Adrenal gland (tissue), 12 donors: ENCODE measurements around the gene TDRD9. TPM values are rescaled to one million over a fixed set of nuclear protein-coding genes. Genes with fewer than 3 reads are reported as not detected.
A peak's percentile ranks its signal among the peaks of the same experiment; 100 is the strongest.

Experiments used
- DNase-seq, 7 donors: peaks; one replicate each; pipeline ENCODE4 v3.0.0-alpha.2; 2019 to 2020
- H3K27ac ChIP-seq, 5 donors: fragments of 200-600 bp; sonication (generic) in 4 of 5; 1 replicate in 3 of 5; 2 replicates in 2 of 5; pipeline versions ENCODE4 v1.5.1 to v1.8.0; 2016 to 2020; ENCODE audit warnings: mild to moderate bottlenecking in 1 of 5
- H3K27me3 ChIP-seq: fragments of 200-600 bp; 2 replicates; pipeline ENCODE4 v1.8.0; 2021
- H3K36me3 ChIP-seq, 2 donors: fragments of 200-600 bp; replicated peaks in 1 of 2; 1 replicate in 1 of 2; 2 replicates in 1 of 2; pipeline versions ENCODE4 v1.5.1 to v1.8.0; 2018 to 2022
- H3K4me1 ChIP-seq, 2 donors: fragments of 200-600 bp; replicated peaks in 1 of 2; 1 replicate in 1 of 2; 2 replicates in 1 of 2; pipeline versions ENCODE4 v1.5.1 to v1.8.0; 2018 to 2021
- H3K4me3 ChIP-seq, 4 donors: fragments of 200-600 bp; sonication (generic) in 3 of 4; one replicate each; pipeline ENCODE4 v1.5.1; 2016 to 2018
- H3K9me3 ChIP-seq, 3 donors: fragments of 200-600 bp; sonication (generic) in 1 of 3; replicated peaks in 1 of 3; 1 replicate in 2 of 3; 2 replicates in 1 of 3; pipeline versions ENCODE4 v1.5.1 to v1.8.0; 2016 to 2021
- POLR2A ChIP-seq, 2 donors: fragments of 450-650 bp; IDR thresholded peaks; one replicate each; pipeline ENCODE4 v1.6.1; 2017; ENCODE audit warnings: antibody characterized with exemption in 2 of 2, mild to moderate bottlenecking in 2 of 2, moderate library complexity in 1 of 2
- WGBS, 4 donors: extraction: QIAGEN DNeasy Blood & Tissue Kit in 2 of 4; methylation state at CpG; one replicate each; pipeline versions ENCODE4 v1.1.5 to v1.1.7; 2013 to 2017; 5-methylcytosine and 5-hydroxymethylcytosine counted together
- intact Hi-C, 2 donors: fragments of 100-400 bp; cut with DNase I; formaldehyde crosslinking; loops; one replicate each; pipeline versions ENCODE4 v1.14.1 to v1.15.0; 2022 to 2023
- polyA plus RNA-seq, 3 donors: library from polyadenylated mRNA; stranded (reverse); fragments of 200-250 nt in 2 of 3; fragments of 350-450 nt in 1 of 3; fragmentation: Illumina TruSeq in 1 of 3; extraction: RNeasy Lipid Tissue Mini Kit (QIAGEN cat#74804) in 1 of 3; gene quantifications; one replicate each; pipeline ENCODE4 v1.2.3, GENCODE V29; 2013 to 2014
- total RNA-seq, 9 donors: library from RNA; depleted of rRNA in 4 of 9; stranded (reverse); fragments of >200 nt in 4 of 9; fragments of 120-200 nt in 1 of 9; fragmentation: NEBNext Ultra II Directional in 1 of 9; extraction: Animal tissue kit (Norgen Biotek cat#: 25700) in 1 of 9; gene quantifications; one replicate each; pipeline versions ENCODE4 v1.1.0 to v1.2.4, GENCODE V29; 2013 to 2023
- TF ChIP-seq, protein P1 (sequence below), 6 experiments: fragments of 450-650 bp in 4 of 6; fragments of 200-600 bp in 2 of 6; sonication (generic) in 1 of 6; IDR thresholded peaks; 1 replicate in 5 of 6; 2 replicates in 1 of 6; pipeline versions ENCODE4 v1.5.1 to v1.8.0; 2016 to 2021; ENCODE audit warnings: antibody characterized with exemption in 6 of 6, mild to moderate bottlenecking in 2 of 6, moderate library complexity in 1 of 6
- donor health status: healthy with polysubstance abuse.
- donor health status: Bipolar disorder and iron deficiency.
- donor health status: DM: yes; HTN: yes; CAD: no.
- donor health status: DM: no; HTN: no; CAD: no.
- donor health status: DM: no; HTN: no; CAD: no.
- donor health status: DM: yes; HTN: yes; CAD: no.

The TDRD9 gene
- total and polyA plus RNA-seq, 12 donors = 0.06 to 7.8 (median 3.0) TPM

DNA sequence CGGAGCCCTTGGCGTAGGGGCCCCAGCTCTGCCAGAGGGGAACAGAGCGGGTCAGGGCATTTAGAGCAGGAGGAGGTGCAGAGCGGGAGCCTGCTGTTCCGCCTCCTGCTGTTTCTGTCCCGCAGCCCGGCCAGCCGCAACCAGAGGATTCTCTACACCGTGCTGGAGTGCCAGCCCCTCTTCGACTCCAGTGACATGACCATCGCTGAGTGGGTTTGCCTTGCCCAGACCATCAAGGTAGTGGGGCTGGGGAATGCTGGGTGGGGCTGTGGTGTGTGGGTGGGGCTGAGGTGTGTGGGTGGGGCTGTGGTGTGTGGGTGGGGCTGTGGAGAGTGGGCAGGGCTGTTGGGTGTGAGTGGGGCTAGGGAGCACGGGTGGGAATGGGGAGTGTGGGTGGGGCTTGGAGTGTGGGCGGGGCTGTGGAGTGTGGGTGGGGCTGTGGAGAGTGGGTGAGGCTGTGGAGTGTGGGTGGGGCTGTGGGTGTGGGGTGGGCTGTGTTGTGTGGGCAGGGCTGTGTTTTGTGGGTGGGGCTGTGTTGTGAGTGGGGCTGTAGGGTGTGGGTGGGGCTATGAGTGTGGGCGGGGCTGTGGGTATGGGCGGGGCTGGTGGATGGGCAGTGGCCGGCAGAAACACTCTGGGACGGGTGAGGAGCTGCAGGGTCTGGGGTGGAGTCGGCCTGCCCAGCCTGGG lies 165.3 kb downstream of the TDRD9 start:
- Histone ChIP-seq H3K4me3 (no peak overlapping the region), H3K27me3 (peaks cover 9% of the 10 kb centered on the region), H3K4me1 (no peaks in the 10 kb centered on the region), H3K9me3 (no peaks in the 10 kb centered on the region), H3K36me3 (no peaks in the 10 kb centered on the region), H3K27ac (no peak overlapping the region)
- TF ChIP-seq POLR2A (IDR thresholded peaks at IDR 0.05) = no peak
- no peak for DNase-seq
- WGBS, 4 donors = 13 to 65% (median 59%) methylated on average over 3 to 18 of the region's 18 CpGs
- intact Hi-C loops = no loop called here

- intact Hi-C loops = no loop called here
- no peaks in the 10 kb centered on the region for H3K9me3 ChIP-seq
Measured at GRCh38 chr14:104094056-104094708, 165.9 kb downstream of the TDRD9 start.

DNA sequence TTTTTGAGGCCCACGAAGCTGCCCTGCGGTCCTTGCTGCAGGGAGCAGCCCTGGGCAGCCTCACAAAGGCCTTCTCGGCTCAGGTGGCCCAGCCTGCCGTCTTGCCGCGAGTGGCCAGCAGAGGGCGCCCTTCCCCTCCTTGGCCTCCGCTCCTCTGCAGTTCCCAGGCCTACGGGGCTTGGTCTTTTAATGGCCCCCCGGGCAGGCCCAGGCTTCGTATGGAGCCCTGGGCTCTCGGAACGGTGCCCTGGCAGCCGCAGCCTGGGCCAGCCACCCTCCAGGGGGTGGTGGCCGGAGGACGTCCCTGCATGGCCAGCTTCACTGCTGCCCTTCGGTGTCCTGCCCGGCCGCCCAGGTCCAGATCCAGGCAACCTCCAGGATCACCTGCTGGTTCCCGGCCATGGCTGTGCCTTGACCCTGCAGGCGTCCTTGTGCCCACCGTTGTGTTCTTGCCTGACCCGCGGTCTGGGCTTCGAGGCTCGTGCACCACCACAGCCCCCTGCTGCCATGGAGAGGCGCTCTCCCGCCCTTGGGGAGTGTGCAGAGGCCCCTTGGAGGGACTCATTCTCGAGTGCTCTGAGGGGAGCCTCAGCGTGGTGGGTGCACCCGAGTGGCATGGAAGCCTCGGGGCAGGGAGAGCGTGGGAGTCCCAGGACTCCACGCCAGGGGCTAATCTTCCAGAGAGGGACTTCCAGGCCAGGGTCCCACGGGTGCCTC lies 166.6 kb downstream of the TDRD9 start:
- no peaks in the 10 kb centered on the region for H3K4me1 ChIP-seq
- no peaks in the 10 kb centered on the region for H3K36me3 ChIP-seq
- TF ChIP-seq, protein P1, sequence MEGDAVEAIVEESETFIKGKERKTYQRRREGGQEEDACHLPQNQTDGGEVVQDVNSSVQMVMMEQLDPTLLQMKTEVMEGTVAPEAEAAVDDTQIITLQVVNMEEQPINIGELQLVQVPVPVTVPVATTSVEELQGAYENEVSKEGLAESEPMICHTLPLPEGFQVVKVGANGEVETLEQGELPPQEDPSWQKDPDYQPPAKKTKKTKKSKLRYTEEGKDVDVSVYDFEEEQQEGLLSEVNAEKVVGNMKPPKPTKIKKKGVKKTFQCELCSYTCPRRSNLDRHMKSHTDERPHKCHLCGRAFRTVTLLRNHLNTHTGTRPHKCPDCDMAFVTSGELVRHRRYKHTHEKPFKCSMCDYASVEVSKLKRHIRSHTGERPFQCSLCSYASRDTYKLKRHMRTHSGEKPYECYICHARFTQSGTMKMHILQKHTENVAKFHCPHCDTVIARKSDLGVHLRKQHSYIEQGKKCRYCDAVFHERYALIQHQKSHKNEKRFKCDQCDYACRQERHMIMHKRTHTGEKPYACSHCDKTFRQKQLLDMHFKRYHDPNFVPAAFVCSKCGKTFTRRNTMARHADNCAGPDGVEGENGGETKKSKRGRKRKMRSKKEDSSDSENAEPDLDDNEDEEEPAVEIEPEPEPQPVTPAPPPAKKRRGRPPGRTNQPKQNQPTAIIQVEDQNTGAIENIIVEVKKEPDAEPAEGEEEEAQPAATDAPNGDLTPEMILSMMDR (IDR thresholded peaks at IDR 0.05) = peak; percentile 66 to 92 (median 84)
- no peak for TF ChIP-seq POLR2A (IDR thresholded peaks at IDR 0.05)
- peak; percentile 35 to 78 (median 65) for DNase-seq
- no peaks in the 10 kb centered on the region for H3K9me3 ChIP-seq
- WGBS, 4 donors = 0 to 47% (median 42%) methylated on average over 9 to 35 of the region's 35 CpGs
- peaks cover 9% of the 10 kb centered on the region for H3K27me3 ChIP-seq
- H3K27ac ChIP-seq = no peak overlapping the region
- intact Hi-C loops = no loop called here
- H3K4me3 ChIP-seq = no peak overlapping the region

More at GRCh38 chr14:104094056-104094708, 165.9 kb downstream of the TDRD9 start:
- H3K27me3 ChIP-seq = peaks cover 9% of the 10 kb centered on the region
- H3K27ac ChIP-seq = no peak overlapping the region
- H3K36me3 ChIP-seq = no peaks in the 10 kb centered on the region
- WGBS, 4 donors = 48 to 69% (median 59%) methylated on average over 12 to 20 of the region's 20 CpGs
- no peak for TF ChIP-seq POLR2A (IDR thresholded peaks at IDR 0.05)
- H3K4me3 ChIP-seq = no peak overlapping the region
- no peak for DNase-seq
- H3K4me1 ChIP-seq = no peaks in the 10 kb centered on the region

DNA sequence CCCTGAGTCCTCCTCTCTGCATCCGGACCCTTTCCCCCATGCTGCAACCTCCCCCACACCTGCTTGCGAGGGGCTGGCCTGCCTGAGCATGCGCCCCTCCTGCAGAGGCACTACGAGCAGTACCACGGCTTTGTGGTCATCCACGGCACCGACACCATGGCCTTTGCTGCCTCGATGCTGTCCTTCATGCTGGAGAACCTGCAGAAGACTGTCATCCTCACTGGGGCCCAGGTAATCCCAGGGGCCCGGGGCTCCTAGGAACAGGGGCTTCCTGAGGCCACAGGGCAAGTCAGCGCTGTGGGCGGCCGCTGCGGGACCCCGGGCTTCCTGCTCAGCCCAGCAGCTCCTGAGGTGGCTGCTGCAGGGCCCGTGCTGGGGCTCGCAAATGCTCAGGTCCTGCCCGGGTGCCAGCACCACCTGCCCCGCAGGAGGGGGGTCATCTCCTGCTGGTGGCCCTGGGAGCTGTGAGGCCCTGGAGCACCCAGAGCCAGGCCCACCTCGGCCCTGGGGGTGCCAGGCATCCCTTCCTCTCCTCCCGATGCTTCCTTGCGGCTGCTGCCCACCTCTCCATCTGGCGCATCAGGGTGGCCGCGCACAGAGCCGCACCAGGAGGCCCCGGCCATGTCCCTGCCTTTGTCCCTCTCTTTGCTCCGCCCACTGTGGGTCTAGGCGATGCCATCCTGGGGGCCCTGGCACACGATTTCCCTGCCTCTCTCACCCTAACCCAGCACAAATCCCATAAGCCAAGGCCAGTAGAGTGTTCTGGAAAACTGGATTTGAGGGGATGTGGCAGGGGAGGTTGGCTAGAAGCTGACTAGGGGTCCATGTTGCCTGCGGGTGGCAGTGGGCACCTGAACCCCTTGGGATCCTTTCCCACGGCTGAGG lies 167.4 kb downstream of the TDRD9 start:
- intact Hi-C loops = no loop called here
- H3K27ac ChIP-seq = no peak overlapping the region
- 80 to 87% (median 86%) methylated on average over 11 to 31 of the region's 31 CpGs for WGBS, 4 donors
- H3K4me3 ChIP-seq = no peak overlapping the region
- H3K4me1 ChIP-seq = no peaks in the 10 kb centered on the region
- H3K27me3 ChIP-seq = peaks cover 9% of the 10 kb centered on the region
- DNase-seq = no peak
- H3K9me3 ChIP-seq = no peaks in the 10 kb centered on the region
- H3K36me3 ChIP-seq = no peaks in the 10 kb centered on the region
- no peak for TF ChIP-seq POLR2A (IDR thresholded peaks at IDR 0.05)
- TF ChIP-seq, protein P1 (IDR thresholded peaks at IDR 0.05) = no peak
